CD4-positive, alpha-beta T cell (primary cell): ENCODE data around the gene ATXN1. TPM values are rescaled to one million over a fixed set of nuclear protein-coding genes. Genes with fewer than 3 reads are reported as not detected.
A peak's percentile ranks its signal among the peaks of the same experiment; 100 is the strongest.

Source experiments
- ATAC-seq: fragments of 200-7000 bp; cut with Tn5 transposase; one replicate; pipeline ENCODE4 v1.10.0; 2022; ENCODE audit warnings: mild to moderate bottlenecking; ENCODE audit not compliant: poor library complexity
- CTCF ChIA-PET: fragments of 350-600 bp; sonication (Branson Sonifier 250); formaldehyde crosslinking; loops from one replicate; lab custom pipeline; 2021; ENCODE audit warnings: antibody characterized with exemption, inconsistent platforms; lab: Charles Lee
- POLR2A ChIA-PET: fragments of 350-600 bp; sonication (Branson Sonifier 250); formaldehyde crosslinking; loops from one replicate; lab custom pipeline; 2021; ENCODE audit warnings: antibody characterized with exemption, inconsistent platforms; lab: Charles Lee
- DNase-seq, 14 experiments: peaks; one replicate each; pipeline ENCODE4 v3.0.0-alpha.2; 2013 to 2020; ENCODE audit warnings: mixed read lengths in 2 of 14
- H3K27ac ChIP-seq, 2 donors: one replicate each; pipeline versions ENCODE4 v1.5.1 to v1.7.0; 2013; ENCODE audit warnings: low read length in 2 of 2, low read depth in 1 of 2, mild to moderate bottlenecking in 1 of 2
- H3K27me3 ChIP-seq, 2 experiments: 1 replicate in 1 of 2; 2 replicates in 1 of 2; pipeline versions ENCODE4 v1.6.1 to v1.7.0; 2013; ENCODE audit warnings: low read length in 2 of 2, control low read depth in 1 of 2, mild to moderate bottlenecking in 1 of 2, moderate library complexity in 1 of 2; ENCODE audit not compliant: insufficient read depth in 2 of 2, control insufficient read depth in 1 of 2
- H3K36me3 ChIP-seq: one replicate; pipeline ENCODE4 v1.6.1; 2013; ENCODE audit warnings: low read length, control low read depth; ENCODE audit not compliant: insufficient read depth
- H3K4me1 ChIP-seq: one replicate; pipeline ENCODE4 v1.6.1; 2013; ENCODE audit warnings: low read length, control low read depth; ENCODE audit not compliant: insufficient read depth
- H3K4me3 ChIP-seq: one replicate; pipeline ENCODE4 v1.5.1; 2013; ENCODE audit warnings: mild to moderate bottlenecking, low read length, moderate library complexity
- H3K9me3 ChIP-seq, 2 experiments: 1 replicate in 1 of 2; 2 replicates in 1 of 2; pipeline versions ENCODE4 v1.6.1 to v1.7.0; 2013; ENCODE audit warnings: low read length in 2 of 2, mild to moderate bottlenecking in 2 of 2, control low read depth in 1 of 2, moderate library complexity in 1 of 2; ENCODE audit not compliant: control insufficient read depth in 1 of 2, insufficient read depth in 1 of 2
- H3K27ac Mint-ChIP-seq: one replicate; pipeline ENCODE4 v1.8.0; 2020; ENCODE audit warnings: mixed read lengths
- H3K27me3 Mint-ChIP-seq: one replicate; pipeline ENCODE4 v1.8.0; 2021; ENCODE audit warnings: mixed read lengths
- H3K36me3 Mint-ChIP-seq: one replicate; pipeline ENCODE4 v1.8.0; 2021; ENCODE audit warnings: low read depth, mixed read lengths
- H3K4me1 Mint-ChIP-seq: one replicate; pipeline ENCODE4 v1.8.0; 2021; ENCODE audit warnings: low read depth, mixed read lengths
- H3K4me3 Mint-ChIP-seq: one replicate; pipeline ENCODE4 v1.8.0; 2020; ENCODE audit warnings: mild to moderate bottlenecking, mixed read lengths
- H3K9me3 Mint-ChIP-seq: one replicate; pipeline ENCODE4 v1.8.0; 2020; ENCODE audit warnings: mixed read lengths
- intact Hi-C, 2 experiments: fragments of 100-400 bp; cut with DNase I in 1 of 2; cut with micrococcal nuclease in 1 of 2; formaldehyde crosslinking; loops; one replicate each; pipeline versions ENCODE4 v1.15.1 to v1.9.0; 2023 to 2025; cut with DNase I, micrococcal nuclease
- total RNA-seq, 174 experiments: library from RNA in 2 of 174; stranded (reverse) in 2 of 174; gene quantifications; one replicate each; pipeline ENCODE4 v1.2.3 and lab custom pipeline; 2021 to 2026
- TF ChIP-seq, protein P1 (sequence below): fragments of 200-600 bp; IDR thresholded peaks from one replicate; pipeline ENCODE4 v1.8.0; 2022; ENCODE audit warnings: antibody characterized with exemption, mild to moderate bottlenecking

ATXN1 gene
- total RNA-seq, 2 experiments from 2014 or later = 74.2 to 76.7 TPM

DNA sequence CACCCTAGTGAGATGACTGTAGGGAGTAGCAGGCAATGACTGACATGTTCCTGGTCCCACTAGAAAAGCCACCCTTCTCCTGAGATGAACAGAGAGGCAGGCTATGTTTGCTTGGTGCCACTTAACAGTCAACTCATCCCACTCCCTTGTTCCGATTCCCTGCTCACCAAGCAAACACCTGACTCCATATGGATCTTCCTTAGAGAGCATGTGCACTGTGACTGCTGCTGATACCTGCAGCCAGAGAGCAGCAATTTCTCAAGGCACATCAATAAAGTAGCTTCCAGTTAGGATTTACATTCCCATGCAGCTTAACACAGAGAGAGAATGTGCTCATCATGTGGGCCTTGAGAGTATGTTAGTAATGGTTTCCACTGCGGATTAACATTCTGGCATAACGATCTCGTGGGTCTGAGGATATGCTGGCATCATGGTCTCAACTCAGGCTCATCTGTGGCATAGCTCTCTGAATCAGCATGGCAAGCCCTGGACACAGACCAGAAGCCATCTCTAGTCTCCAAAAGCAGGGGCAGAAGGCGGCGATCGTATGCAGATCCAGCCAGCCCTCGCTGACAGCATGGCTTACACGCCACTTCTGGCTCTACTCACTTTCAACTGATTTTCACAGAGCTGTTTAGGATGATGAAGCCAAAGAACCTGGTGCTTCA, 43.9 kb downstream of the ATXN1 start:
- H3K36me3 Mint-ChIP-seq = no peaks in the 10 kb centered on the region
- TF ChIP-seq, protein P1, sequence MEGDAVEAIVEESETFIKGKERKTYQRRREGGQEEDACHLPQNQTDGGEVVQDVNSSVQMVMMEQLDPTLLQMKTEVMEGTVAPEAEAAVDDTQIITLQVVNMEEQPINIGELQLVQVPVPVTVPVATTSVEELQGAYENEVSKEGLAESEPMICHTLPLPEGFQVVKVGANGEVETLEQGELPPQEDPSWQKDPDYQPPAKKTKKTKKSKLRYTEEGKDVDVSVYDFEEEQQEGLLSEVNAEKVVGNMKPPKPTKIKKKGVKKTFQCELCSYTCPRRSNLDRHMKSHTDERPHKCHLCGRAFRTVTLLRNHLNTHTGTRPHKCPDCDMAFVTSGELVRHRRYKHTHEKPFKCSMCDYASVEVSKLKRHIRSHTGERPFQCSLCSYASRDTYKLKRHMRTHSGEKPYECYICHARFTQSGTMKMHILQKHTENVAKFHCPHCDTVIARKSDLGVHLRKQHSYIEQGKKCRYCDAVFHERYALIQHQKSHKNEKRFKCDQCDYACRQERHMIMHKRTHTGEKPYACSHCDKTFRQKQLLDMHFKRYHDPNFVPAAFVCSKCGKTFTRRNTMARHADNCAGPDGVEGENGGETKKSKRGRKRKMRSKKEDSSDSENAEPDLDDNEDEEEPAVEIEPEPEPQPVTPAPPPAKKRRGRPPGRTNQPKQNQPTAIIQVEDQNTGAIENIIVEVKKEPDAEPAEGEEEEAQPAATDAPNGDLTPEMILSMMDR = no peak
- H3K27me3 Mint-ChIP-seq = no peaks in the 10 kb centered on the region
- H3K4me1 ChIP-seq = peaks cover 15% of the 10 kb centered on the region
- H3K27me3 ChIP-seq = no peaks in the 10 kb centered on the region
- intact Hi-C loops = no loop called here
- H3K4me3 Mint-ChIP-seq = no peak overlapping the region
- H3K4me1 Mint-ChIP-seq = peaks cover 19% of the 10 kb centered on the region
- no peaks in the 10 kb centered on the region for H3K36me3 ChIP-seq
- H3K27ac Mint-ChIP-seq = no peak overlapping the region
- no peak overlapping the region for H3K4me3 ChIP-seq
- ATAC-seq = no peak
- no peaks in the 10 kb centered on the region for H3K9me3 ChIP-seq
- H3K27ac ChIP-seq = no peak overlapping the region
- ChIA-PET CTCF (interaction anchor here (0.6 to 1.4 kb wide), 2 partner anchors 13 to 57 kb away, joined by 3 read pairs; no protein-coding TSS in a partner anchor), POLR2A (no interaction called here)
- H3K9me3 Mint-ChIP-seq = no peaks in the 10 kb centered on the region
- DNase-seq = no peak

DNA sequence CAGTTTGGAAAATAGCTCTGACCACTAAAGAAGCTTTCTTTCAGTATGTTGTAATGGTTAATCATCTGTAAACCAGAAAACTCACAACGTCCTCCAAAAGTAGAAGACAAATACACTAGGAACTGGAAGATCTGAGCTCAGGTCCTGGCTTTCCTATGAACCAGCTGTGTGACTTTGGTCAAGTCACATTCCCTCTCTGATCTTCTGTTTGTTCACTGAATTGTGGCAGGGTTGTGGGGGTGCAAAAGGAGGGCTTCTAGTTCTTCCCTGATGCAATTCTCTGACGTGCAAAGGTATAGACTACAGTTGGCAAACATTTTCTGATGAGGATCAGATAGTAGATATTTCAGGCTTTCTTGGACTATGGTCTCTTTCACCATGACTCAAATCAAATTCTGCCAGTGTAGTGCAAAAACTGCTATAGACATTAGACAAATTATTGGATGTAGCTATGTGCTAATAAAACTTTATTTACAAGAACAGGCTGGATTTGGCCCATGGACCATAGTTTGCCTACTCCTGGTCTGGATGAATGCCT, 44.9 kb downstream of the ATXN1 start:
- H3K36me3 Mint-ChIP-seq = no peaks in the 10 kb centered on the region
- no peak overlapping the region for H3K4me3 Mint-ChIP-seq
- Histone ChIP-seq H3K36me3 (no peaks in the 10 kb centered on the region), H3K9me3 (no peaks in the 10 kb centered on the region), H3K4me1 (peaks cover 24% of the 10 kb centered on the region), H3K27ac (no peak overlapping the region), H3K27me3 (no peaks in the 10 kb centered on the region), H3K4me3 (no peak overlapping the region)
- intact Hi-C loops = no loop called here
- H3K4me1 Mint-ChIP-seq = peaks cover 26% of the 10 kb centered on the region
- TF ChIP-seq, protein P1 = no peak
- no peak for DNase-seq
- ATAC-seq = no peak
- no peak overlapping the region for H3K27ac Mint-ChIP-seq
- POLR2A ChIA-PET = interaction anchor here (1.0 to 1.1 kb wide), 2 partner anchors 45 to 47 kb away, joined by 3 to 5 read pairs; partner anchors contain the start of gene ATXN1
- H3K9me3 Mint-ChIP-seq = no peaks in the 10 kb centered on the region
- CTCF ChIA-PET = interaction anchor here (1.1 to 1.4 kb wide), 3 partner anchors 8 to 46 kb away, joined by 3 read pairs; no protein-coding TSS in a partner anchor
- H3K27me3 Mint-ChIP-seq = no peaks in the 10 kb centered on the region

DNA sequence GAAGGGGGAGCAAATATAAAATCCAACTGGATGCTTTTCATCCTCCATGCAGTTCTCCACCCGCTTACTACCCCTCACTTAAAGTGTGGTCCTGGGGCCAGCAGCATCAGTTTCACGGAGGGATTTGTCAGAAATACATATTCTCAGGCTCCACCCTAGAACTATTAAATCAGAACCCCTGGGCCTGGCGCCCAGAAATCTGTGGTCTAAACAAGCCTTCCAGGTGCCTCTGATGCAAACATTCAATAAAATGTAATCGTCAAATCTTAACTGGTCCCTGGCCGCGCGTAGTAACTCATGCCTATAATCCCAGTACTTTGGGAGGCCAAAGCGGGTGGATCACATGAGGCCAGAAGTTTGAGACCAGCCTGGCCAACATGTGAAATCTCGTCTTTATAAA, 47.7 kb downstream of the ATXN1 start:
- Histone ChIP-seq H3K4me1 (peaks cover 24% of the 10 kb centered on the region), H3K9me3 (no peaks in the 10 kb centered on the region), H3K27me3 (no peaks in the 10 kb centered on the region), H3K27ac (no peak overlapping the region), H3K36me3 (no peaks in the 10 kb centered on the region), H3K4me3 (no peak overlapping the region)
- Mint-ChIP-seq H3K4me3 (no peak overlapping the region), H3K9me3 (no peaks in the 10 kb centered on the region), H3K27me3 (no peaks in the 10 kb centered on the region), H3K4me1 (peaks cover 32% of the 10 kb centered on the region), H3K36me3 (no peaks in the 10 kb centered on the region), H3K27ac (peak overlapping the region; percentile 82)
- POLR2A ChIA-PET = interaction anchor here (1.0 to 2.6 kb wide), 4 partner anchors 15 to 55 kb away, joined by 3 to 14 read pairs (median 4); partner anchors contain the start of gene ATXN1
- no peak for DNase-seq
- no peak for ATAC-seq
- TF ChIP-seq, protein P1 = peak; percentile 0
- intact Hi-C loops = loop anchor here (2.0 to 5.0 kb wide), 3 partner anchors 17 to 61 kb away; partner anchors contain the start of gene ATXN1 (in 1 of the 2)
- CTCF ChIA-PET = interaction anchor here (1.0 to 1.3 kb wide), 5 partner anchors 9 to 382 kb away, joined by 3 to 5 read pairs (median 3); no protein-coding TSS in a partner anchor
